C4-2B (cell line): ENCODE data around the gene SRPK1.

ENCODE experiments used
- CTCF ChIP-seq: fragments of 450-650 bp; conservative IDR thresholded peaks from 2 replicates; pipeline ENCODE4 v1.5.1; 2017; ENCODE audit warnings: mild to moderate bottlenecking
- ZFX ChIP-seq: fragments of 450-650 bp; IDR thresholded peaks from 2 replicates; pipeline ENCODE4 v1.6.1; 2017

GRCh38 chr6:35897486-35897885 lies 23.4 kb downstream of the SRPK1 start:
- TF ChIP-seq CTCF (no peak), ZFX (no peak)
